Subcutaneous adipose tissue (tissue), 4 donors: ENCODE results near the gene SLC44A4. TPM values are rescaled to one million over a fixed set of nuclear protein-coding genes. Genes with fewer than 3 reads are reported as not detected.

Source experiments
- CTCF ChIP-seq: fragments of 450-650 bp; IDR thresholded peaks from one replicate; pipeline ENCODE4 v1.5.1; 2016; ENCODE audit warnings: low read depth, mild to moderate bottlenecking, control low read depth, antibody characterized with exemption, moderate library complexity
- total RNA-seq, 4 donors: library from RNA; depleted of rRNA; stranded (reverse); fragments of >200 nt; gene quantifications; one replicate each; pipeline ENCODE4 v1.1.0, GENCODE V29; 2016

The SLC44A4 gene
- total RNA-seq, 4 donors from 2014 or later = 0.51 TPM; not detected in 3

DNA sequence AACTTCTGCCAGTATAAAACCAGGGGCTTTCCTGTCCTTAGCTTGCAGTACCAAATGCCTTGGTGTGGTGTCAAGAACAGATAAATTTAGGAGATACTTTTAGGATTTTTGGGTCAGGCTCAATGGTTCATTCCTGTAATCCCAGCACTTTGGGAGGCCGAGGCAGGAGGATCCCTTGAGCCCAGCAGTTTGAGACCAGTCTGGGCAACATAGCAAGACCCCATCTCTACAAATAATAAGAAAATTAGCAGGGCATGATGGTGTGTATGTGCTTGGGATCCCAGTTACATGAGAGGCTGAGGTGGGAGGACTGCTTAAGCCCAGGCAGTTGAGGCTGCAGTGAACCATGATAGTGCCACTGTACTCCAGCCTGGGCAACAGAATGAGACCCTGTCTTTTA lies 26.2 kb upstream of the SLC44A4 start:
- no peak for TF ChIP-seq CTCF

- no peak for TF ChIP-seq CTCF
Measured at GRCh38 chr6:31903957-31904356, 25.2 kb upstream of the SLC44A4 start.

GRCh38 chr6:31901953-31902643 lies 23.3 kb upstream of the SLC44A4 start, which contains the start of gene ZBTB12:
Gene ZBTB12 (minus strand): TSS chr6:31902086. CDS start chr6:31901305, 781 bp downstream.
- TF ChIP-seq CTCF = no peak

- TF ChIP-seq CTCF = no peak
Measured at GRCh38 chr6:31901415-31901952, 22.7 kb upstream of the SLC44A4 start.

- no peak for TF ChIP-seq CTCF
Measured at GRCh38 chr6:31900917-31901414, 22.2 kb upstream of the SLC44A4 start.

GRCh38 chr6:31899882-31900722 lies 21.3 kb upstream of the SLC44A4 start:
- no peak for TF ChIP-seq CTCF

DNA sequence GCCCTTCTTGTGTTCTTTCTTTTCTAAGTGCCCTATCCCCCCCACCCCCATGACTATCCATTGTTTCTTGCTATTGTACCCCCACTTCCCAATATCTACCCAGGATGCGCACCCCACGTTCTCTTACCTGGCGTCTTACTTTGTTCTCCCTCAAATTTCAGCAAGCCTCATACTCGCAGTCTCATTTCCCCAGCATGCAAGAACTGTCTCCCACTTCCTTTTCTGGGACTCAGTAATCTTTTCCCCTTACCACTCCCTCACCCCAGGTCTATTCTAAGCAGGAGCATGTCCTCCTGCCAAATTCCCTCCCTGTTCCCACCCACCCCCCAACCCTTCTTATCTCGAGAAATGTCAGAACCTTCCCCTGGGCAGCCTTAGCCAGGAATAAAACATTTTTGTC lies 20.4 kb upstream of the SLC44A4 start:
- no peak for TF ChIP-seq CTCF
